Measurements from ENCODE around the gene ABLIM2.

The ABLIM2 gene

DNA sequence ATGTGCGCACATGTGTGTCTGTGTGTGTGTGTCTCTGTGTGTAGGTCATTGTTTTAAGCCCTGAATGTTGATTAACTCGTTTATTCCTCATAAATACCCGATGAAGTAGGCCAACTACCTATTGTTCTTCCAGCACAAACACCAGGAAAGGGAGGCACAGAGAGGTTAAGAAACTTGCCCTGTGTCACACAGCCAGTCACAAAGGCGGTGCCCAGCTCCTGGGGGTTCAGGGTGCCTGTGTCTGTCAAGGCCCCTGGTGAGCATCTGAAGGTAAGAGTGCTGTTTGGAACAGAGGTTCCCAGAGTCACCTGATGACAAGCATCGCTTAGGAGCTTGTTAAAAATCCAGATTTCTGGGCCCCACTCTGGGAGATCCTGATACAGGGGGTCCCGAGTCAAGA lies 22.5 kb upstream of the ABLIM2 start:
- Histone ChIP-seq H3K27ac (replicated peaks) (no peak overlapping the region), H3K4me3 (replicated peaks; ENCODE audit: insufficient read depth, low read length) (no peak overlapping the region), H3K27me3 (ENCODE audit: insufficient read depth, poor library complexity, severe bottlenecking) (no peaks in the 10 kb centered on the region)
- TF ChIP-seq, protein P1, sequence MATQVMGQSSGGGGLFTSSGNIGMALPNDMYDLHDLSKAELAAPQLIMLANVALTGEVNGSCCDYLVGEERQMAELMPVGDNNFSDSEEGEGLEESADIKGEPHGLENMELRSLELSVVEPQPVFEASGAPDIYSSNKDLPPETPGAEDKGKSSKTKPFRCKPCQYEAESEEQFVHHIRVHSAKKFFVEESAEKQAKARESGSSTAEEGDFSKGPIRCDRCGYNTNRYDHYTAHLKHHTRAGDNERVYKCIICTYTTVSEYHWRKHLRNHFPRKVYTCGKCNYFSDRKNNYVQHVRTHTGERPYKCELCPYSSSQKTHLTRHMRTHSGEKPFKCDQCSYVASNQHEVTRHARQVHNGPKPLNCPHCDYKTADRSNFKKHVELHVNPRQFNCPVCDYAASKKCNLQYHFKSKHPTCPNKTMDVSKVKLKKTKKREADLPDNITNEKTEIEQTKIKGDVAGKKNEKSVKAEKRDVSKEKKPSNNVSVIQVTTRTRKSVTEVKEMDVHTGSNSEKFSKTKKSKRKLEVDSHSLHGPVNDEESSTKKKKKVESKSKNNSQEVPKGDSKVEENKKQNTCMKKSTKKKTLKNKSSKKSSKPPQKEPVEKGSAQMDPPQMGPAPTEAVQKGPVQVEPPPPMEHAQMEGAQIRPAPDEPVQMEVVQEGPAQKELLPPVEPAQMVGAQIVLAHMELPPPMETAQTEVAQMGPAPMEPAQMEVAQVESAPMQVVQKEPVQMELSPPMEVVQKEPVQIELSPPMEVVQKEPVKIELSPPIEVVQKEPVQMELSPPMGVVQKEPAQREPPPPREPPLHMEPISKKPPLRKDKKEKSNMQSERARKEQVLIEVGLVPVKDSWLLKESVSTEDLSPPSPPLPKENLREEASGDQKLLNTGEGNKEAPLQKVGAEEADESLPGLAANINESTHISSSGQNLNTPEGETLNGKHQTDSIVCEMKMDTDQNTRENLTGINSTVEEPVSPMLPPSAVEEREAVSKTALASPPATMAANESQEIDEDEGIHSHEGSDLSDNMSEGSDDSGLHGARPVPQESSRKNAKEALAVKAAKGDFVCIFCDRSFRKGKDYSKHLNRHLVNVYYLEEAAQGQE (IDR thresholded peaks at IDR 0.05; ENCODE audit: insufficient replicate concordance, low read depth): no peak
- no peak for TF ChIP-seq GABPA (IDR thresholded peaks at IDR 0.05; ENCODE audit: low read depth)
- TF ChIP-seq, protein P2, sequence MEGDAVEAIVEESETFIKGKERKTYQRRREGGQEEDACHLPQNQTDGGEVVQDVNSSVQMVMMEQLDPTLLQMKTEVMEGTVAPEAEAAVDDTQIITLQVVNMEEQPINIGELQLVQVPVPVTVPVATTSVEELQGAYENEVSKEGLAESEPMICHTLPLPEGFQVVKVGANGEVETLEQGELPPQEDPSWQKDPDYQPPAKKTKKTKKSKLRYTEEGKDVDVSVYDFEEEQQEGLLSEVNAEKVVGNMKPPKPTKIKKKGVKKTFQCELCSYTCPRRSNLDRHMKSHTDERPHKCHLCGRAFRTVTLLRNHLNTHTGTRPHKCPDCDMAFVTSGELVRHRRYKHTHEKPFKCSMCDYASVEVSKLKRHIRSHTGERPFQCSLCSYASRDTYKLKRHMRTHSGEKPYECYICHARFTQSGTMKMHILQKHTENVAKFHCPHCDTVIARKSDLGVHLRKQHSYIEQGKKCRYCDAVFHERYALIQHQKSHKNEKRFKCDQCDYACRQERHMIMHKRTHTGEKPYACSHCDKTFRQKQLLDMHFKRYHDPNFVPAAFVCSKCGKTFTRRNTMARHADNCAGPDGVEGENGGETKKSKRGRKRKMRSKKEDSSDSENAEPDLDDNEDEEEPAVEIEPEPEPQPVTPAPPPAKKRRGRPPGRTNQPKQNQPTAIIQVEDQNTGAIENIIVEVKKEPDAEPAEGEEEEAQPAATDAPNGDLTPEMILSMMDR (IDR thresholded peaks at IDR 0.05; ENCODE audit: insufficient read depth, low read length): no peak
- TF ChIP-seq SPI1 (IDR thresholded peaks at IDR 0.05; ENCODE audit: borderline replicate concordance, low read depth): no peak
- TF ChIP-seq POLR2AphosphoS5 (IDR thresholded peaks at IDR 0.05; ENCODE audit: low read depth): no peak
- no peak for DNase-seq (ENCODE audit: low read depth in 1 of 2, low spot score in 1 of 2)

DNA sequence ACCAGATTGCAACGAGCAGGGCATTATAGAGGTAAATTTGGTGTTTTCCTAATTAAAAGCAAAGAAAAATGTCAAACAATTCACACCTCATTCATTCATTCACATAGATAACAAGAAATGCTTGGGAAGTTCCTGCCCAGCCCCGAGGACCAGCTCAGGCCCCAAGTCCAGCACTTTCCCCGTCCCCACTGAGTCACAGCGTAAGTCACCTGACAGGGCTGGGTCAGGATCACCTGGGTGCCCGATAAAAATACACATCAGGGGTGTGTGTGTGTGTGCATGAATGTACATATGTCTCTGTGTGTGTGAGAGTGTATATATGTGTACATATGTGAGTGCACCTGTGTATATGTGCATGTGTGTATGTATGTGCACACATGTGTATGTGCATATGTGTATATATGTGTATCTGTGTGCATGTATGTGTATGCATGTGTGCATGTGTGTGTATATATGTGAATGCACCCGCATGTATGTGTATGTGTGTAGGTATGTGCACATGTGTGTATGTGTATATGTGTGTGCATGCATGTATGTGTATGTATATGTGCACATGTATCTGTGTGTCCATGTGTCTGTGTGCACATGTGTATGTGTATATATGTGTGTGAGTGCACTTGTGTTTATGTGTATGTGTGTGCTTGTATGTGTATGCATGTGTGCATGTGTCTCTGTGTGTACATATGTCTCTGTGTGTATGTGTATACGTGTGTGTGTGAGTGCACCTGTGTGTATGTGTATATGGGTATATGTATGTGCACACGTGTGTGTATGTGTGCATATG lies 21.9 kb upstream of the ABLIM2 start:
- no peak for DNase-seq (ENCODE audit: low read depth in 1 of 2, low spot score in 1 of 2)
- TF ChIP-seq, protein P1 (IDR thresholded peaks at IDR 0.05; ENCODE audit: insufficient replicate concordance, low read depth): no peak
- TF ChIP-seq, protein P2 (IDR thresholded peaks at IDR 0.05; ENCODE audit: insufficient read depth, low read length): no peak
- no peak for TF ChIP-seq POLR2AphosphoS5 (IDR thresholded peaks at IDR 0.05; ENCODE audit: low read depth)
- no peak for TF ChIP-seq SPI1 (IDR thresholded peaks at IDR 0.05; ENCODE audit: borderline replicate concordance, low read depth)
- TF ChIP-seq GABPA (IDR thresholded peaks at IDR 0.05; ENCODE audit: low read depth): no peak
- H3K27ac ChIP-seq (replicated peaks): no peak overlapping the region
- H3K27me3 ChIP-seq (ENCODE audit: insufficient read depth, poor library complexity, severe bottlenecking): no peaks in the 10 kb centered on the region
- H3K4me3 ChIP-seq (replicated peaks; ENCODE audit: insufficient read depth, low read length): no peak overlapping the region

DNA sequence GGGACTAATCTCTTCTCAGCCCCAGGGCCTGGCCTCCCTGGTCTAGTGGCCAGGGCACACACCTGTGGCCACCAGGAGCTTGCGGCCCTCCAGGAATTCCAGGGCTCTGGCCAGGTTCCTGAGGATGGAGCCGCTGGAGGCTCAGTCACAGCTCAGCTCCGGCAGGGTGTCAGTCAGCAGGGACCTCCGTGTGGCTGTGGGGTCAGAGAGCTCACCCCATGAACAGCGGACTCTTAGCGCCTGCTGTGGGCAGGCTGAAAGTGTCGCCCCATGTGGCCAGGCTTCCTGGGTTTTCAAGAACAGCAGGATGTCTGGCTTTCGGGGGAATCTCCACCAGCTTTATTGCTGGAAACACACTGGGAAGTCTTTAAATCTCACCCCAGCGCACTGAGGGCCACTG lies 21.2 kb upstream of the ABLIM2 start:
- H3K27me3 ChIP-seq (ENCODE audit: insufficient read depth, poor library complexity, severe bottlenecking): no peaks in the 10 kb centered on the region
- no peak for DNase-seq (ENCODE audit: low read depth in 1 of 2, low spot score in 1 of 2)
- H3K4me3 ChIP-seq (replicated peaks; ENCODE audit: insufficient read depth, low read length): no peak overlapping the region
- H3K27ac ChIP-seq (replicated peaks): no peak overlapping the region
- TF ChIP-seq, protein P2 (IDR thresholded peaks at IDR 0.05; ENCODE audit: insufficient read depth, low read length): no peak
- TF ChIP-seq, protein P1 (IDR thresholded peaks at IDR 0.05; ENCODE audit: insufficient replicate concordance, low read depth): no peak
- TF ChIP-seq SPI1 (IDR thresholded peaks at IDR 0.05; ENCODE audit: borderline replicate concordance, low read depth) (no peak), POLR2AphosphoS5 (IDR thresholded peaks at IDR 0.05; ENCODE audit: low read depth) (no peak), GABPA (IDR thresholded peaks at IDR 0.05; ENCODE audit: low read depth) (no peak)
